Measurements from ENCODE around the gene CNTNAP5. TPM values are rescaled to one million over a fixed set of nuclear protein-coding genes. Genes with fewer than 3 reads are reported as not detected.

The CNTNAP5 gene
- total RNA-seq: not detected in 2 replicates
- polyA plus RNA-seq: not detected in 2 replicates
- not detected in 2 replicates for polyA plus RNA-seq (2011; cell fraction: cytosol; rRNA removed)
- not detected in 2 replicates for polyA plus RNA-seq (2011; cell fraction: nucleus; rRNA removed)
- not detected in 2 replicates for polyA plus RNA-seq (2012)
- polyA minus RNA-seq: not detected in 2 replicates
- not detected for polyA minus RNA-seq (2011; cell fraction: cytosol; rRNA and poly(A)+ RNA removed)
- not detected in 2 replicates for polyA minus RNA-seq (2011; cell fraction: nucleus; rRNA and poly(A)+ RNA removed)
- percentile 2 among the genes with signal in this experiment for Bru-seq, nascent RNA
- BruChase-seq, experiment 1, labeled RNA remaining after a 6-hour chase: percentile 1 among the genes with signal in this experiment
- BruChase-seq, experiment 2, labeled RNA remaining after a 2-hour chase: percentile 0 among the genes with signal in this experiment
- long read RNA-seq: 0 reads

DNA sequence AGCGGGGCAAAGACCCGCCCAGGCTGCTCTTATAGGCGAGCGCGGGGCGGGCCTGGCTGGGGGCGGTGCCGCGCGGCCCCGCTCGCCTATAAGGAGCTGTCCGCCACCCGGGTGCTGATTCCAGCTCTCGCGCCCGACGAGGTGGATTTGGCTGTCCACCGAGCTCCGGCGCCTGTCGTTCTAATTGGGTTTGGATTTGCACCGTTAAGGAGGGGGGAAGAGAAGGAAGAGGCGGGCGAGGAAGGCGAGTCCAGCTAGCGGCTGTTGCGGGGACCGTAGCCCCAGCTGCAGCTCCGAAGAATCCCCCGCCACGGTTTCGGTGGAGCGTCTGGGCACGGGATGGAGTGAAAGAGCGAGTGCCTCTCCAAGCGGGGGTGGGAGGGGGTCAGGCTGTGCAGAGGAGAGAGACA is at the start of gene CNTNAP5:
TSS of gene CNTNAP5 (plus strand) at position 117 of the 410 bp plus-strand sequence. CDS start 364 bp downstream, outside the sequence.
- DNase-seq (ENCODE audit: low read depth, low spot score) (no peak), FAIRE-seq (no peak)
- BruUV-seq (replicated peaks): no TSS peak
- peaks cover 1% of the 10 kb centered on the region for H3K9me3 ChIP-seq (replicated peaks; ENCODE audit: control insufficient read depth, insufficient read depth, low read length)
- no peak within 1 kb of the TSS for H3K27ac ChIP-seq (ENCODE audit: insufficient read depth, low read depth, low read length)
- TF ChIP-seq, protein P1, sequence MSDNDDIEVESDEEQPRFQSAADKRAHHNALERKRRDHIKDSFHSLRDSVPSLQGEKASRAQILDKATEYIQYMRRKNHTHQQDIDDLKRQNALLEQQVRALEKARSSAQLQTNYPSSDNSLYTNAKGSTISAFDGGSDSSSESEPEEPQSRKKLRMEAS (IDR thresholded peaks at IDR 0.05; ENCODE audit: insufficient read depth, insufficient read length): no peak
- TF ChIP-seq POLR2A (IDR thresholded peaks at IDR 0.05; ENCODE audit: low read depth, low read length): no peak
- TF ChIP-seq, protein P2, sequence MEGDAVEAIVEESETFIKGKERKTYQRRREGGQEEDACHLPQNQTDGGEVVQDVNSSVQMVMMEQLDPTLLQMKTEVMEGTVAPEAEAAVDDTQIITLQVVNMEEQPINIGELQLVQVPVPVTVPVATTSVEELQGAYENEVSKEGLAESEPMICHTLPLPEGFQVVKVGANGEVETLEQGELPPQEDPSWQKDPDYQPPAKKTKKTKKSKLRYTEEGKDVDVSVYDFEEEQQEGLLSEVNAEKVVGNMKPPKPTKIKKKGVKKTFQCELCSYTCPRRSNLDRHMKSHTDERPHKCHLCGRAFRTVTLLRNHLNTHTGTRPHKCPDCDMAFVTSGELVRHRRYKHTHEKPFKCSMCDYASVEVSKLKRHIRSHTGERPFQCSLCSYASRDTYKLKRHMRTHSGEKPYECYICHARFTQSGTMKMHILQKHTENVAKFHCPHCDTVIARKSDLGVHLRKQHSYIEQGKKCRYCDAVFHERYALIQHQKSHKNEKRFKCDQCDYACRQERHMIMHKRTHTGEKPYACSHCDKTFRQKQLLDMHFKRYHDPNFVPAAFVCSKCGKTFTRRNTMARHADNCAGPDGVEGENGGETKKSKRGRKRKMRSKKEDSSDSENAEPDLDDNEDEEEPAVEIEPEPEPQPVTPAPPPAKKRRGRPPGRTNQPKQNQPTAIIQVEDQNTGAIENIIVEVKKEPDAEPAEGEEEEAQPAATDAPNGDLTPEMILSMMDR (IDR thresholded peaks at IDR 0.05; ENCODE audit: extremely low read depth in 1 of 2, insufficient read depth in 1 of 2, low read depth in 1 of 2, low read length in 2 of 2): no peak
- TF ChIP-seq EZH2 (IDR thresholded peaks at IDR 0.05; ENCODE audit: borderline replicate concordance, low read depth, low read length, severe bottlenecking): no peak
- TF ChIP-seq GATA2 (IDR thresholded peaks at IDR 0.05; ENCODE audit: insufficient read depth, insufficient read length, low read depth, low read length): no peak
- no peak for TF ChIP-seq JUN (IDR thresholded peaks at IDR 0.05; ENCODE audit: borderline replicate concordance, insufficient read depth, insufficient read length, low read depth)
- TF ChIP-seq MYC (IDR thresholded peaks at IDR 0.05; ENCODE audit: low read depth, low read length): no peak
- TF ChIP-seq POLR2AphosphoS5 (IDR thresholded peaks at IDR 0.05; ENCODE audit: insufficient read depth, low read depth, low read length): no peak
- no peak for TF ChIP-seq FOS (IDR thresholded peaks at IDR 0.05; ENCODE audit: borderline replicate concordance, insufficient read depth, low read length)
- no peaks in the 10 kb centered on the region for H3K79me2 ChIP-seq (ENCODE audit: control insufficient read depth, insufficient read depth, low read length)
- no peaks in the 10 kb centered on the region for H3K9me1 ChIP-seq (replicated peaks; ENCODE audit: control insufficient read depth, extremely low read depth, insufficient read depth, low read length)
- no peaks in the 10 kb centered on the region for H4K20me1 ChIP-seq (replicated peaks; ENCODE audit: control insufficient read depth, extremely low read depth, insufficient read depth, low read length)
- no peak within 1 kb of the TSS for H2AFZ ChIP-seq (ENCODE audit: low read depth, low read length)
- CTCF ChIA-PET: no interaction called here
- intact Hi-C loops (cut with micrococcal nuclease) (no loop called here), dilution Hi-C loops (cut with MboI; ENCODE audit: extremely low pct_ligation_motif_present, low sequenced_read_pairs) (no loop called here)
- POLR2A ChIA-PET: no interaction called here
- H3K36me3 ChIP-seq (ENCODE audit: control insufficient read depth in 2 of 2, extremely low read depth in 1 of 2, insufficient read depth in 2 of 2, low read length in 2 of 2): no peaks in the 10 kb centered on the region
- H3K27me3 ChIP-seq (ENCODE audit: control insufficient read depth in 2 of 2, insufficient read depth in 2 of 2, low read length in 2 of 2): no peaks in the 10 kb centered on the region
- H3K4me3 ChIP-seq (replicated peaks in 1 of 3; ENCODE audit: insufficient read depth in 1 of 3, low read depth in 1 of 3, low read length in 3 of 3): no peak within 1 kb of the TSS
- H3K4me1 ChIP-seq (ENCODE audit: control insufficient read depth, extremely low read depth, insufficient read depth, low read length): no peaks in the 10 kb centered on the region
- no peak within 1 kb of the TSS for H3K4me2 ChIP-seq (ENCODE audit: insufficient read depth, low read length)
- no peak within 1 kb of the TSS for H3K9ac ChIP-seq (replicated peaks; ENCODE audit: extremely low read depth, insufficient read depth, low read length)

Measured in endothelial cell of umbilical vein (primary cell).